HFFc6 (cell line): ENCODE data around the gene THBS2. TPM values are rescaled to one million over a fixed set of nuclear protein-coding genes. Genes with fewer than 3 reads are reported as not detected.

Source experiments
- DNase-seq: peaks from one replicate; pipeline ENCODE4 v3.0.0-alpha.2; 2018
- H3K27ac Mint-ChIP-seq: 2 replicates; pipeline ENCODE4 v1.8.0; 2020; ENCODE audit warnings: mild to moderate bottlenecking, mixed read lengths
- H3K27me3 Mint-ChIP-seq: 2 replicates; pipeline ENCODE4 v1.8.0; 2021; ENCODE audit warnings: mild to moderate bottlenecking, moderate library complexity, mixed read lengths; ENCODE audit not compliant: insufficient read depth
- H3K36me3 Mint-ChIP-seq: 2 replicates; pipeline ENCODE4 v1.8.0; 2021; ENCODE audit warnings: low read depth, mixed read lengths
- H3K4me1 Mint-ChIP-seq: 2 replicates; pipeline ENCODE4 v1.8.0; 2020; ENCODE audit warnings: low read depth, mixed read lengths
- H3K4me3 Mint-ChIP-seq: 2 replicates; pipeline ENCODE4 v1.8.0; 2020; ENCODE audit warnings: mild to moderate bottlenecking, moderate library complexity, mixed read lengths
- H3K9me3 Mint-ChIP-seq: 2 replicates; pipeline ENCODE4 v1.8.0; 2020; ENCODE audit warnings: mild to moderate bottlenecking, mixed read lengths
- CTCF ChIP-seq: fragments of 200-600 bp; sonication (generic); IDR thresholded peaks from 2 replicates; pipeline ENCODE4 v1.5.0; 2021; ENCODE audit warnings: antibody characterized with exemption, mild to moderate bottlenecking
- total RNA-seq, 6 experiments: library from RNA; stranded (reverse); fragmentation: NEBNext Ultra II Directional; extraction: Animal tissue kit (Norgen Biotek cat#: 25700); gene quantifications; 2 replicates in 1 of 6; 3 replicates in 5 of 6; pipeline ENCODE4 v1.2.3, GENCODE V29; 2021

Gene THBS2
- total RNA-seq, 6 experiments from 2014 or later: 156 to 254 (median 218) TPM

GRCh38 chr6:169234634-169235033 lies 19.0 kb downstream of the THBS2 start:
- Mint-ChIP-seq H3K4me3 (no peak overlapping the region), H3K36me3 (peaks cover 68% of the 10 kb centered on the region), H3K9me3 (peaks cover 12% of the 10 kb centered on the region), H3K27me3 (peaks cover 26% of the 10 kb centered on the region), H3K4me1 (no peaks in the 10 kb centered on the region; the same call in 1 of the 2 replicates), H3K27ac (no peak overlapping the region)
- no peak for DNase-seq
- no peak for TF ChIP-seq CTCF

GRCh38 chr6:169233832-169234231 lies 19.8 kb downstream of the THBS2 start:
- TF ChIP-seq CTCF: no peak
- Mint-ChIP-seq H3K9me3 (peaks cover 12% of the 10 kb centered on the region), H3K27ac (peak overlapping the region; percentile 51), H3K36me3 (peaks cover 68% of the 10 kb centered on the region), H3K4me3 (no peak overlapping the region), H3K27me3 (peaks cover 20% of the 10 kb centered on the region), H3K4me1 (no peaks in the 10 kb centered on the region)
- DNase-seq: no peak

- H3K9me3 Mint-ChIP-seq: peaks cover 12% of the 10 kb centered on the region
- H3K4me1 Mint-ChIP-seq: no peaks in the 10 kb centered on the region
- TF ChIP-seq CTCF: no peak
- peaks cover 67% of the 10 kb centered on the region for H3K36me3 Mint-ChIP-seq
- H3K4me3 Mint-ChIP-seq: no peak overlapping the region; the same call in 1 of the 2 replicates
- no peak for DNase-seq
- H3K27me3 Mint-ChIP-seq: peaks cover 19% of the 10 kb centered on the region
- H3K27ac Mint-ChIP-seq: no peak overlapping the region
Observed at GRCh38 chr6:169233181-169233580, 20.5 kb downstream of the THBS2 start.

GRCh38 chr6:169232507-169232931 lies 21.1 kb downstream of the THBS2 start:
- Mint-ChIP-seq H3K27me3 (peaks cover 19% of the 10 kb centered on the region), H3K9me3 (peaks cover 12% of the 10 kb centered on the region), H3K4me1 (no peaks in the 10 kb centered on the region), H3K27ac (no peak overlapping the region), H3K36me3 (peaks cover 67% of the 10 kb centered on the region), H3K4me3 (no peak overlapping the region)
- no peak for TF ChIP-seq CTCF
- no peak for DNase-seq

- Mint-ChIP-seq H3K9me3 (peaks cover 12% of the 10 kb centered on the region), H3K27me3 (peaks cover 19% of the 10 kb centered on the region), H3K4me3 (no peak overlapping the region), H3K36me3 (peaks cover 68% of the 10 kb centered on the region), H3K4me1 (no peaks in the 10 kb centered on the region), H3K27ac (no peak overlapping the region)
- no peak for TF ChIP-seq CTCF
- DNase-seq: no peak
Observed at GRCh38 chr6:169231790-169232506, 21.7 kb downstream of the THBS2 start.
